ENCODE measurements around the gene ASPHD2.

The ASPHD2 gene

DNA sequence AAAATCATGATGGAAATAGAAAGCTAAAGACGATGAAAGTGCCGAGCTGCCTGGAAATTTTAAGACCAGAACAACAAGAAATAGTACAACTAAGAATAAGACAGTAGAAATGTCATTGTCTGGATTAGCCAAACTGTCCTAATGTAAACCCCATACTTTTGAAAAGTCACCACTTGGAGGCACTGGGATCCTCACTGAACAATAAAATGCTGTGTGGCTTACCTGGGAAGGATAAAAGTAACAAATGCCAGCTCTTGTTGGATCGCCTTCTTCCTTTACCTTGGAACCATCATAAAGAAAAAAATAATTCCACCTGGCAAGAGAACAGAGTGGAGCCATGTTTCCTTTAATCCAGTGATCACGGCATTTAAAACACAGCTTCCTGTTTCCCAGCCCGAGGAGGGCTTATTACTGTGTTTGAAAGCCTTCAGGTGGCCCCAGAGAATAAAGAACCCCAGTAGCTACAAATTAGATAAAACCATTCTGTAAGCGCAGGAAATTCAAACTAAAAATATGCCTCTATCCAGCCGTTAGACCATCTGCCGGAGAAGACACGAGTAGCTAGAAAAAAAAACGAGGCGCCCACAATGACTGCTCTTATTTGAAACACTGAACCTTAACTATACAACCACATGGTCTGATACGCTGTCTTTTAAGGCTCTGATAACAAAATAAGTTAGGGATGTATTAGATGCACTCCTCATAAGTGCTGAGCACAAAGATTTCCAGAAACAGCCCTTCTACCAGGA lies 50.2 kb downstream of the ASPHD2 start:
- no peak for DNase-seq

DNA sequence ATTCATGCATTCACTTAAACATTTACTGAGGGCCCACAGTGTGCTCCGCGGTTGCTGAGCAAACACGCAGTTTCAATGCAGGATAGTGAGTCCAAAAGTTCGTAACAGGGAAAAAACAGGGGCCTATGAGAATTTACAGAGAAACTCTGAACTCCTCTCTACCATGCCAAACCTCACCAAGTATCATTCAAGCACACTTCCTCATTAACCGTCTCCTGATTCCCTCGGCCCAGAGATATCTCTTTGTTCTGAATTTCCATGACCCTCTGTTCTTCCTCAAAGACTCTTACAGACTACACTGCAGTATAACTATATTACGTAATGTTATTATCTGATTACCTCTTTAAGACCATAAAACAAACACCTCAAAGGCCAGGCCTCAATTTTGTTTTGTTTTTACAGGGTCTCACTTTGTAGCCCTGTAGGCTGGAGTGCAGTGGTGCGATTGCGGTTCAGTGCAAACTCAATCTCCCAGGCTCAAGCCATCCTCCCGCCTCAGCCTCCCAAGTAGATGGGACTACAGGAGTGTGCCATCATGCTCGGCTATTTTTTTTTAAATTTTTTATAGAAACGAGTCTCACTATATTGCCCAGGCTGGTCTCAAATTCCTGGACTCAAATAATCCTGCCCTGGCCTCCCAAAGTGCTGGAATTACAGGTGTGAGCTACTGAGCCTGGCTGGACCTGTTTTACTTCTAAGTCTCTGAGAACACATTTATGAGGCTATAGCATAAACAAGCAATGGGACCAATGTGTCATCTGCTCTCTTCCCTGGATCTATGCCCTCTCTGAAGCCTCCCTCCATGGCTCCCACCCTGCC lies 50.9 kb downstream of the ASPHD2 start:
- DNase-seq = no peak

DNA sequence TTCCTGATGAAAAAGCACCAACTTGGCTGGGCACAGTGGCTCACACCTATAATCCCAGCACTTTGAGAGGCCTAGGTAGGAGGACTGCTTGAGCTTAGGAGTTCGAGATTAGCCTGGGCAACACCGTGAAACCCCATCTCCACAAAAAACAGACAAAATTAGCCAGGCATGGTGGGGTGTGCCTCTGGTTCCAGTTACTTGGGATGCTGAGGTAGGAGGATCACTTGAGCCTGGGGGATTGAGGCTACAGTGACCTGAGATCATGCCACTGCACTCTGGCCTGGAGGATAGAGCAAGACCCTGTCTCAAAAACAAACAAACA lies 51.5 kb downstream of the ASPHD2 start:
- no peak for DNase-seq

DNA sequence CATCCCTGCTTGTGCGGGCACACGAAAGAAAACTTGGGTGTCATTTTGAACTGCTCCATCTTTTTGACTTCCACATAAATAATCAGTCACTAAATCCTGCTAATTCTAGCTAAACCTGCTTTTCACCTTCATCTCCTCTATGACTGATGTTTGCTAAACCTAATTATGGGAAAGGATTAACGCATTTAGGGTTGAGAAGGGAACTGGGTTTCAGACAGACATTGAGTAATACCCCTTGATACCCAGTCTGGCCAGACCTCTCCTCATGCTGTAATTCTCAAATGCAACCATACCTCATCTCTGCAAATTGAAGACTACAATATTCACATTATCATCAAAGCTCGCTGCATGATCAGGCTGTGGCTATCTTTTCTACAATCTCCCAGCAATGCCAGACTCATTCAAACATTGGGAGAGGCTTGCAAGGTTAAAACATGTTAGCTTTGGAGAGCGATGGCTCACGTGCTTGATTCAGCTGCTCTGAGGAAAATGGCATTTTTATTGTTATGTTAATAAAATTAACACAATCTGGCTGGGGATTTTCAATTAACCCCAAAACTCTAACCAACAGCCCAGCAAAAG lies 52.1 kb downstream of the ASPHD2 start:
- DNase-seq = no peak

DNA sequence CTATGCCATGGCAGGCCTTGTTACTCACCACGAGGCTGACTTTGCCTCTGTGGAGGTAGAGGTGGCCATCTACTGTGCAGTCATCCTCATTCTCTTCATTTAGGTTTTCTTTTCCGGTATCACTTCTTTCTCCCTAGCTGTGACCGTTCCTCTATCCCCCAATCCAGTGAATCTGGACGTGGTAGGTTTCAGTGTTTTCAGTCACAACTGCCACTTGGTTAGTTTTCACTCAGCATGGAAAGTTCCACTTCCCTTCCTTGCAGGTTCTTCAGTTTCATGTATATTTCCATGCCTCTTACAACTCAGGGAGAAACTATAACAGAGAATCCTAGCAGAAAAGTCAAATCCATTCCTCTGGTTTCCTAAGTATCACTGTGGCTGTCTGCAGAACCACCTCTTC lies 52.6 kb downstream of the ASPHD2 start:
- no peak for DNase-seq

DNA sequence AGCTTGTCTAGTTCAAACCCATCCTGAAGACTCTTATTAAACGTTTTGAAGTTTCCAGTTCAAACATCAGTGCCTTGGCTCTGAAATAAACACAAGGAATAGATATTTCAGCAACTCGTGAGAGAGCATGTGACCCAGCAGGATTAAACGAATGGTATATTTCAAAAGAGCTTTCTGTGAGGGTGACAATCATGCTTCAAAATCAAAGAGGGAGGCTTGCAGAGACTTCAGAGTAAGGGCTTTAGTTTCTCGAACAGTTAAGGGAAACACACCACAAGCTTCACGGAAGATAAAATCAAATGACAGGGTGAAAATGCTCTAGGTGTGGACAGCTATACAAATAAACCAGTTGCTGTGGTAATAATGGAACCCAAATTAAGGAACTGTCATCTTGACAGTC lies 53.1 kb downstream of the ASPHD2 start:
- DNase-seq = no peak

DNA sequence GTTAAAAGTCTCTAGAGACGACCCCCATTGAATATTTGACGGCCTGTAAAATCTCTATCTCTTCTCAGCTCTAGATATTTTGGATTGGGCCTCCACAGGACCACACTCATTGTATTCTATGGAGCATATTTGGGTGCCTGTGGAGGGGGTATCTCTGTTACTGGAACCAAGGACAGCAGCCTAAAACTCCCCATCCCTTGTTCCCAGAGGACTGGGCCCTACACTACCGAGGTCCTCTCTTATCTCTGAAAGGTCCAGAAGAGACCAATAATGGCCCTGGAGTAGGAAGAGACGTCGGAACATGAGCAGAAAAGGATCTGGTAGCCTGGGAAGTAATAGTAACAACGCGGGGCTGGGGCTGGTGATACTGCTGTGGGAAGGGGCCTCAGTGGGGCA lies 54.0 kb downstream of the ASPHD2 start:
- no peak for DNase-seq

DNA sequence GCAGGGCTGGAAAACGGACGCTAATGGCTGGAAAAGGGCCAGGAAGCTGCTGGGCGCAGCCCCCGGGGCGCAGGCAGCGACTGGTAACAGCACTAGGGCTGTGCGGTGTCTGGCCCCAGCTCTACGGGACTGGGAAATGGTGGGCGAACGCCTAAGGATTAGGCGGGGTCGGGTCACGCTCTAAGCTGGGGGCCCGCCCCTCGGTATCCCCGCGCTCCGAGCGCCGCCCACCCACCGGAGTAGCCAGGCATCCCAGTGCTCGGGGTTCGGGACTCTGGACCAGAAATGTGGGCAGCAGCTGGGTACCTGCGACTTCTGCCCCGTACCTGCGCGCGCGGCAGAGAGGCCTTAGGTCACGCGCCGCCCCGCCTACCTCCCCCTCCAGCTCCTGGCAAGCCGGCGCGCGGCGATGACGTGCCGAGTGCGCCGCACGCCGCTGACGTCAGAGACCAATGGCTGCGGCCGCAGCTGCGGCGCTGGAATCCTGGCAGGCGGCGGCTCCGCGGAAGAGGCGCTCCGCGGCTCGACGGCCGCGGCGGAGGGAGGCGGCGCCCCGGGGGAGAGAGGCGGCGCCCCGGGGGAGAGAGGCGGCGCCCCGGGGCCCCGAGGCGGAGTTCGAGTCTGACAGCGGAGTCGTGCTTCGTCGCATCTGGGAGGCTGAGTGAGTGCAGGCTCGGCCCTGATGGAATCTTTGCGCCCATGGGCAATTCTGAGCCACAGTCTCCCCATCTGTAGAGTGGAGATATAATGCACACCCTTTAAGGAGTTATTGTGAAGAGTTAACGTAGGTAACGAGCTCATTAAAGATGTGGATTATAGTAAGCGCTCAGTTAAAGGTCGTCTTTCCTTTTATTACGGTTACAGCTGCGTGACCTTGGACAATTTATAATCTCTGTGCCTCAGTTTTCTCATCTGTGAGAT lies 54.6 kb downstream of the ASPHD2 start, which contains the start of the genes HPS4 and SRRD:
HPS4 (minus strand) TSS at position 345 of the 921 bp plus-strand sequence. CDS start 2,021 bp downstream, outside the sequence.
SRRD (plus strand) TSS at position 439 of the 921 bp plus-strand sequence; CDS start at position 453, 14 bp downstream.
- DNase-seq = peak; percentile 93

DNA sequence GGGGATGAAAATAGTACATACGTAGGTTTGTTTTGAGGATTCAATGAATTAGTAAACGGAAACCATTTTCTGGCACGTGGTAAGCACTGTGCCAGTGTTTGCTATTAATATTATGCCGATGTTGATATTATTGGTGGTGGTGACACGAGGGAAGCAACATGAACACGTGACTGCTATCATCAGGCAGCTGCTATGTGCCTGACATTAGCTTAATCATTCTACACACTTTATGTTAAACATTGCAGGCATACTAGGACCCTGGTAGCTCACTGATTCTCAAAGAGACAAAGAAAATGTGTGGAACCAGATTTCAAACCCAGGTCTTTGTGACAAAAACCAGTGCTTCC lies 55.3 kb downstream of the ASPHD2 start:
- DNase-seq = no peak

DNA sequence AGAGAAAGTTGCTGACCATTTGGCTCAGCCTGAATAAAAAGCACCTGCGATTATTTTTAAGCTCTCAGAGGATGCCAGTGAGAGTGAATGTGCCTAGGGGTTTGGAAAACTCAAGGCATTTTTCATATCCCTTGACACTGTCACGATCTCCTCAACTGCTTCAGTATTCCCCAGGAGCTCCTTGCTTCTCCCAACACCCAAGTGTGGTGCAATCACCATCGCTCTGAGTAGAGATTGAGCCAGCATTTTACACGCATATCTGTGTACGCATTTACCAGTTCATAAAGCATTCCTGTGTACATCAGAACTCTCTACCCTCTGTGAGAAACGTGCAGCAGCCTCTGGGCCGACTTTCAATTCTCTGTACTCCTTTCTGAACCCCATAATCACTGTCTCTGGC lies 56.0 kb downstream of the ASPHD2 start:
- no peak for DNase-seq

DNA sequence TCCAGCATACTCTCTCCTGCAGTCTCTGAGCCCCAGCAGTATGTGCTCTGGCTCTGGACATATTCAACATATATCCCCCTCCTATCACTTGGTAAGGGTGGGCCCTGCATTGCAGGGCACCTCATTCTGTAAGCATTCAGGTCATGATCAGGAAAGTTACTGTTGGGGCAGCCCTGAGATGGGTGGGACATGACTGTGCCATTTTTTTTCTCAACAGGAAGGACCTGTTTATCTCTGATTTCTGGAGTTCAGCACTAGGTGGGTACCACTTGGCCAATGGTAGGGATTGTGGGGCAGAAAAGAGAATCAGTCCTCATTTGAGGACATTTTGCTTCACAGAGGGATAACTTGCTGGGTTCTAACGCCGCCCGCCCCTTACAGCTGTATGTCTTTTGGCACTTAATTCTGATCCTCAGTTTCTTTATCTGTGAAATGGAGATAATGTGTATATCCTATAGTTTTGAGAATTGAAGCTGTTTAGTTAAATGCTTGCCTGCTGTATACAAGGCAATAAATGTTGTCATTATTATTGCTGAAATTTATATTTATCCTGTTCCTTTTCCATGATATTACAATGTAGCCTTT lies 56.8 kb downstream of the ASPHD2 start:
- DNase-seq = no peak

DNA sequence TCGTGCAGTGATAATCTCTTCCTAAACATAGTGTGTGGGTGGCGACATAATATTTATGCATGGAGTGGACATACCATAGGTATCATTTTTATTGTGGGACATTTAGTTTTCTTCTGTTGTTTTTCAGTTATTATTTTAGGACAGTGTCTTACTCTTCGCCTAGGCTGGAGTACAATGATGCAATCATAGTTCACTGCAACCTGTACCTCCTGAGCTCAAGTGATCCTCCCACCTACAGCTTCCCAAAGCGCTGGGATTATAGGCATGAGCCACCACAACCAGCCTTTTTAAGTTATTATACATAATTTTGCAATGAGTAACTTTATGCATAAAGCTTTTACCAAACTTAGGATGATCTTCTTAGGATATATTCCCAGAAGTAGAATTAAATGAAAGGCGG lies 57.3 kb downstream of the ASPHD2 start:
- no peak for DNase-seq

DNA sequence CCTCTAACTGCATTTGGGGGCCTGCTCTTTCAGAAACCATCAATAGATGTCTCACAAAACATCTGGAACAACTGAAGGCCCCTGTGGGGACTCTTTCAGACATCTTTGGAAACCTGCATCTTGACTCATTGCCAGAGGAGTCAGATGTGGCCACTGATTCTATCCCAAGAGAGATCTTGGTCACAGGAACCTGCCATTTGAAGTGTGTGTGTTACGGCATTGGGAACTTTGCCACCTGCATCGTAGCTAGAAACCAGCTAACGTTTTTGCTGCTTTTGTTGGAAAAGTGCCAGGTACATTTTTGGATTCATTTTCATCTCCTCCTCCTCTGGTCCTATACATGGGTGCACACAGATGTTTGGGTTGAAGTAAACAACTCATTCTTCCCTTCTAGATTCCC lies 58.9 kb downstream of the ASPHD2 start:
- DNase-seq = no peak

DNA sequence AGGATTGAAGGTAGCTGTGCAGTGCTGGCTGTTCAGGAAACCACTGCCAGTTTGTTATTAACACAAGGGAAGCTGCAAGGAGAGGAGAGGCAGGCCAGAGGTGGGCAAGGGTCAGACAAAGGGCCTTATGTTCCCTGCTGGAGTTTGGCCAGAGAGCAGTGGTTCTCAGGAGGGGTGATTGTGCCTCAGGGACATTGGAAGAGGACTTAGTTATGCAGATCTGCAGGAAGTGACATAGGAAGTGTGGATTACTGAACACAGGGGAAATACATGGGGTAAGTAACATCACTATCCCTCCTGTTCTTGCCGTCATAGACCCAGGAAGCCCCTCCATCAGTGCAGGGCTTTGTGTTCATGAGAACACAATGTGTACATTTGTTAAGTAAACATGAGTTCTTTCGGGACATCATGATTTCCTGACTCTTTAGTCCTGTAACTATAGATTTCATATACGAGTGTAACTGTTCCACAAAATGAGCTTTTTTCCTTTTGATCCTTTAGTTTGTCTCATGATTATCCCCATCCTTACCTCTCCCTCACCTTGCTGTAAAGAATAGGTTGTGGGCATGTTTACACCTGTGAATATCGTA lies 60.5 kb downstream of the ASPHD2 start:
- DNase-seq = no peak

DNA sequence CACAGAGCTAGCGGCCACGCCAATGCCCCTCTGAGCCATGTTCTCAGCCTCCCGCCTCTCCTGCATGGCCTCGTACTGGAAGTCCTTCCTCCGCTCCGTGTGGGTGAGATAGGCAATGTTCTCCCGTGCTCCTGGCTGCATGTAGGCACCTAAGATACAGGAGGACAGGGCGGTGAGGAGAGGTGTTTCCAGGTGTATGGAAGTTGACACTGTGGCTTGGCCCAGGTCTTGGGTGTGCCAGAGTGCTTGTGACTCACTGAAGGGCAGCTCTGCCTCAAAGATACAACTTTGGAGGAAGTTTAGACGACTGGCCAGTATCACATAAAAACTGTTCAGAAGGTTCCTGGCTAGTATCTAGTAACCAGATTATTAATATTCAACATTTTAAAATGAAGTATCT lies 63.2 kb downstream of the ASPHD2 start:
- no peak for DNase-seq

DNA sequence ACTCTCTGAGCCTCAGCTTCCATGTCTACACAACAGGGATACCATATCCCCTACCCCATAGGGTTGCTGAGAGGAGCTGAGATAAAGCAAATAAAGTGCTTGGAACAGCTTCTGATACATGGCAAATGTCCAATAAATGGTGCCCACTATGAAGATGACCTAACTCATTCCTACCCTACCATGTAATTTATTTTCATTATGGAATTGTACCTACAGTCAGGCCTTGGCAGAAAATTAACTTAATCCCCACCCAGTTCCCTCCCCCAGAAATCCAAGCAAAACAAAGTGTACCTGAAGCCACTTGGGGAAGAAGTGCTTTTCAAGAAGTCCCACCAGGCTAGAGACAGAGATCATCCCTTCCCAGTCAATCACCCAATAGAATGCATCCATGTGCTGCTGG lies 65.4 kb downstream of the ASPHD2 start:
- DNase-seq = no peak

Measured in activated gamma-delta T cell (primary cell).